GM12864 (cell line): Measurements from ENCODE around the gene KXD1.

Source experiments
- DNase-seq: peaks from one replicate; pipeline ENCODE4 v3.0.0-alpha.2; 2011; ENCODE audit warnings: low read depth
- H3K4me3 ChIP-seq: 2 replicates; pipeline ENCODE4 v1.5.1; 2011; ENCODE audit warnings: mild to moderate bottlenecking, low read depth, low read length, control low read depth
- CTCF ChIP-seq: IDR thresholded peaks from 2 replicates; pipeline ENCODE4 v1.5.1; 2011; ENCODE audit warnings: low read depth, mild to moderate bottlenecking, moderate library complexity, low read length, control low read depth, inconsistent platforms; ENCODE audit errors: missing control alignments

KXD1 gene

GRCh38 chr19:18603255-18603957, 45.7 kb downstream of the KXD1 start:
- peak; percentile 30 for TF ChIP-seq CTCF
- no peak for DNase-seq
- H3K4me3 ChIP-seq = no peak overlapping the region

- DNase-seq = no peak
- TF ChIP-seq CTCF = no peak
- no peak overlapping the region for H3K4me3 ChIP-seq
Measured at GRCh38 chr19:18603958-18604819, 46.5 kb downstream of the KXD1 start.

GRCh38 chr19:18604820-18605159, 47.1 kb downstream of the KXD1 start:
- no peak overlapping the region for H3K4me3 ChIP-seq
- no peak for TF ChIP-seq CTCF
- no peak for DNase-seq

- no peak for TF ChIP-seq CTCF
- no peak overlapping the region for H3K4me3 ChIP-seq
- DNase-seq = no peak
Measured at GRCh38 chr19:18605196-18605545, 47.5 kb downstream of the KXD1 start.

GRCh38 chr19:18605546-18606280, 48.0 kb downstream of the KXD1 start:
- no peak for DNase-seq
- TF ChIP-seq CTCF = no peak
- no peak overlapping the region for H3K4me3 ChIP-seq

- H3K4me3 ChIP-seq = no peak within 1 kb of the TSS
- no peak for DNase-seq
Measured at GRCh38 chr19:18606281-18607225, 48.9 kb downstream of the KXD1 start, which contains the start of gene CRLF1. Gene CRLF1, minus strand, starts transcription at chr19:18606799. Its CDS starts 143 bp downstream, at chr19:18606656.

More at GRCh38 chr19:18606281-18607225, 48.9 kb downstream of the KXD1 start, which contains the start of gene CRLF1:
- TF ChIP-seq CTCF = no peak
